NCI-H2227 treated with DMSO at 0.1 percent for 48 hours (cell line): ENCODE results near the gene ETV5.
A peak's percentile ranks its signal among the peaks of the same experiment; 100 is the strongest.

ENCODE experiments used
- DNase-seq: peaks from one replicate; lab custom pipeline; 2025; lab: John Stamatoyannopoulos, UW

The ETV5 gene

DNA sequence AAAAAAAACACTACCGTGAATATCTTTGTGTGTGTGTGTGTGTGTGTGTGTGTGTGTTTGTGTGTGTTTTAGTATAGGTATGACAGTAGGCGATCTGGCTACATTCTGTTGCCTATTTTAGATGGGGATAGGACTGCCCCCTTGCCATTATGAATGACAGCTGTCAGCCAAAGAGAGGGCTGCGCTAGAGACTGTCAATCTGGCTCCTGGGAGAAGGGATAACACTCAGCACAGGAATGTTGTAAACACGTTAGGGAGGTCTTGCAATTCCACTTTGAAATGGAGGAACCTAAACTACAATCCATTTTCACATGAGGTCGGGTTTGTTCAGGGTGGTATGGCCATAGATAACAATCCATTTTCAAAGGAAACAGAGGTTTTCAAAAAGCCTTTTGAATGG, 14.1 kb upstream of the ETV5 start:
- no peak for DNase-seq

DNA sequence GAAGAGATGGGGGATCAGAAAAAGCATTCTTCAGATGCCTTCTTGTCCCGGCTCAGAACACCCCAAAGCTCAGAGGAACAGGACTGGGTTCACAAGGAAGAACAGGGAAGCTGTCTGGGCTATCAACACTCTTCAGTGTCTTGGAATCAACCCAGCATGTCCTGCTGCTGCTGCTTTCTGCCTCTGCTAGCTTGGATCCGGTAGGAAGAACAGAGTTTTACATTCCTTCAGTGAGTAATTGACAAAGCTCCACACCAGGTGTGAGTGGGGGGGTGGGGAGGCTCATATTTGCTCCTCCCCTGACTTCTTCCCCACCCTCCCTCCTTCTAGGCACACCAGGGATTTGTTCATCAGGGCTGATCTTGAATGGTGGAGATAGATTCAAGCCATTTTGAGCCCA, 13.1 kb upstream of the ETV5 start:
- no peak for DNase-seq

DNA sequence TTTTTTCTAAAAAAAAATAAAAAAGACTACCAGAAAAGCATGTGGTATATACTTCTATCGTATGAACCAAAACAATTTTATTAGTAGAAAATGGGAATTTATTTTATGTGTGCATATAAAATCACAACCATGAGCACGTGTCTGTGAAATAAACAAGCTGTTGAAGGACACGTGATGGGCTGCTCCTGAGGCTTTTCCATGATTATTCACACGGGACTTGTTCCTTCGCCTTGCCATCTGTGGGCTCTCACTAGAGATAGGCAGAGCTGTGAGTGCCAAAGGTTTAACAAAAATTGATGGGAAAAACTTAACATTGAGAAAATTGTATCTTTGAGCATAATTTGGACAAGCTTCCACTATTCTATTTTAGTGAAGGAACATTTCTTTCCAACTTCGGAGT, 12.4 kb upstream of the ETV5 start:
- no peak for DNase-seq

DNA sequence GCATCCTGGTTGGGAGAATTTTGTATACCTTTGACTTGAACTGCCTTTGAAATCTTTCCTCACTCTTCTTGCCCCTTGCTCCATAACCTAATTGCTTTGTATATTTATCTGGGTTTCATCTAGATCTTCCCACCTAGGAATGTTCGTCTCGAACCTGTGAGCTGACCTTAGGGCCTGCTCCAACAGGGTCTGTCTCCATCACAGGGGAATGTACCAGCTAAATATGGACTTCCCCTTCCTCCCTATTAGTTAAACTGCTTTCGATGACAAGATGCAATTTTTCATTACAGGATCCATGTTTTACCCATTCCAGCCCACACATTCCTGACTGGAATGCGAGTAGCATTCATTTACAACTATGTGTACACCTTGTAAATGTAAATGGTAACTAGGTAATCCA, 10.6 kb upstream of the ETV5 start:
- DNase-seq: no peak

GRCh38 chr3:186118692-186119091, 9.8 kb upstream of the ETV5 start:
- DNase-seq: no peak

DNA sequence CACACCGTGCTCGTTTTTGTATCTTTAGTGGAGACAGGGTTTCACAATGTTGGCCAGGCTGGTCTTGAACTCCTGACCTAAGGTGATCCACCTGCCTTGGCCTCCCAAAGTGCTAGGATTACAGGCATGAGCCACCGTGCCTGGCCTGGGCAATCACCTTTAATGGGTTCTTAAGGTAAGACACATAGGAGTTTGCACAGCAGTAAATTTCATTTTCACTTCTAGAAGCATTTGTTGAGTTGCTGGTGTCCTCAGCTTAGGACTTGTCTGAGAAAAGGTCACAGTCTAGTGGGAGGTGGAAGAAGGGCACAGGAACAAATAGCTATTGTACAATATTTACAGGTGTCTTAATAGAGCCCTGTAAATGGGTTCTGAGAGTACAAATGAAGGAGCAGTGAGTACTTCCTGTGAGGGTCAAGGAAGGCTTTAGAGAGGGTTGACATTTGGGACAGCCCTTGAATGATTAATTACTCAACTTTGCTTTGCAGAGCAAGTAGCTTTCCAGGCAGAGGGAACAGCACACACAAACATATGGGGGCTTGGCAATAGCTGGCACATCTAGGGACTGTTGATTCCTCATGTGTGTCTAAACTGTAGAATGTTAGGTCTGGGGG, 8.7 kb upstream of the ETV5 start:
- no peak for DNase-seq

DNA sequence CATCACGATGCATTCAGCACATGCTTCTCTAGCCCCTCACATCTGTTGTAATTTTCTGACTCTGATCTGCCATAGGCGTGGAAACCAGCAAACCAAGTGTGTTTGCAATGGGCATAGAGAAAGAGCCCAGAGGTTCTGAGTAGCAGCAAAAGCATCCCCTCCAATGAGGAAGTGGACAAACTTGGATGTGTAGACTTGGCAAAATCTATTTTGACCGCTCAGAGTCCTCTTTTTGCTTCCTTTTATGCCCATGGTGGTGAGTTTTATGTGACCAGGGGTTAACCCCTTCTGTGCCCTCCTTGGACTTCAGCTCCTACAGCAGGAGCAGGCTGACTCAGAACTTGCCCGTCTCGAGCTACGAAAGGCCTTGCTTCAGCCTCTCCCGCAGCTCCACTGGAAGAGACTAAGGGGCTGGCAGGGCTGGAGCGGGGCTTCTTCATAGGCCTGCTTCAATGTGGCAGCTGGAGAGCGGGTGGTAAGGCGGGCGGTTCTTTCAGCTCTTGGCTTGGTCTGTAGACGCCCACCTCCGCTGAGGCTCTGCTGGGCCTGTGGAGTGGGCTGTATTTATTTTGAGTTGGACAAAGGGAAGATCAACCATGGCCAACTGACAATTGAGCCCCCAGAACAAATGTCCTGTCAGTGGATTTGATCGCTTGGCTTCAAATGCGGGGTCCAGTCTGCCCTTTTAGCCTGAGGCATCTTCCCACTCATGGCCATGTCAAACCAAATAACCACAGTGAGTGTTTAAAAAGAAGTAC, 6.5 kb upstream of the ETV5 start:
- DNase-seq: no peak

DNA sequence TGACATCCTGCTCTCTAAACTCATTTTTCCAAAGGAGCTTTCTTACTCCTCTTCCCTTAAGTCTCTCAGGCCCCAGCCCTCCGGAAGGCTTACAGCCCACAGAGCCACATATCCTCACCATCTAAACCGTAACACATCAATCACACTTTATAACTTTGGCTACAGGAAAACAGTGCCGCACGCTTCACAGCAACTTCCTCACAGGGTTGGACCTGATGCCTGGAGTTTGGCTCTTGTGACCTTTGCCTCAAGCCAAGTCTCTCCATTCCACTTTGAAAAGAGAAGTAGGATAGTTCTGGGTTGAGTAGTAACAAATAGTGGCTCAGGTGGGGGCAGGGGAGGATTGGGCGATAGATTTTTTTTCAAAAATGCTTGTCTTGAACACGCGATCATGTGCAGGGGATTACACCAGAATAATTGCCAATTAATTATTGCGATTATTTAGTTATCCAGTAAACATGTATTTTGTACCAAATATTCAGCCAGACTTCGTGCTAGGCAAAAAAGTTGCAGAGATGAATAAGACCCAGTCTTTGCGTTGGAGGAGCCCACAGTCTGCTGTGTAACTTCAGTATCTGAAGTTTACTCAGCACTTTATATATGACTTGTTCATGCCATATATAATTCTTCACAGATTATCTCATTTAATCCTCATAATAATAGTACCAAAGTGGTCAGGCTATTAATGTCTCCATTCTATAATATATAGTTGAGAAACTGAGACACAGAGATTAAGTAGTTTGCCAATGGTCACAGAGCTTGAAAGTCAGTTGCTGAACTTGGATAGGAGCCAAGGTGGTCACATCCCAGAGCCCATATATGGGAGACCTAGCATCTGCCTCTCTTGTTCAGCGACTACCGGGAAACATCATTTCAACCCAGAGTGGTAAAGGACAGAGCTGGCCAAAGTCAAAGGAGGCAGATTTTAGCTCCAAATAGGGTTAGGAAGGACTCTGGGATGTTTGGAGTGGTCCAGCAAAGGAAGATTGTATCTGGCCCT, 2.4 kb upstream of the ETV5 start:
- no peak for DNase-seq

DNA sequence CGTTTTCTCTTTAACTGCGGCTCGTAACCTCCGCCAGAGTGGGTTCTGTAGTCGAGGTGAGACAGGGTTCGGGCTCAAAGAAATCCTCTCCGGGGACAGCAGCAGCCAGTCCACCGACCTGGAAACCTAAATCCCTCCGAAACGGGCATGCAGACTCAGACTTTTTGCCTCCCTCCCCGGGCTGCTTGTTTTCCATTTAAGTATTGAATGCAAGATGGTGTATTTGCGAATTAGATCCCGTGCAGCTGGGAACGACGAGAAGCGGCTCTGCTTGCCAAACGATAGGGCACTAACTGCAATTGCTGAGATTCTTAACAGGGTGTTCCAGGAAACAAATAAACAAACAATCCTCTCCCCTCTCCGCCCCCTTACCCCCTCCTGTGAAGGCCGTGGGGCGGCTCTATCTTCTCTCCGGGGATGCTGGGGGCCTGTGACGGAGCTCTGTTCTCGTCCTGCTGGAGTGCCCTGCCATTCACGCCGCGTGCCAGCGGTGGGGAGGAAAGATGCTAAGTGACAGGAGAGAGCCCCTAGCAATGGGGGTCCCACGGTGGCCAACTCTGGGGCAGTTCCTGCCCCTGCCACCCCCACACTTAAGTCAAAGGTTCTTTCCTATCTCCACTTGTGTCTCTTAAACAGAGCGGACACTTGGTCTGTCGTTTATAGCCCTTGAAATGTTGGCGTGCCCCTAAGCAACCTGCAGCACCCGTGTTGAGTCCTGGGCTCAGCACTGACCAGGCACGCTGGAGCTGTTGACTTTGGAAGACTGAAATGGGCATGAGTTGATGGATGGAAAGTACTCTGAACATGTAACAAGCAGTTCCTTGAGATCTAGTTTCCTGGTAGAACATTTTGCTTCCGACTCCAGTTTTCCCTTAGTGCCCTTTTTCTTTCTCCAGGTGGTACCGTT, 1.3 kb upstream of the ETV5 start:
- DNase-seq: no peak

- DNase-seq: no peak
Measured at GRCh38 chr3:186108106-186108940, 566 bp downstream of the ETV5 start.

GRCh38 chr3:186107215-186108105, 1.4 kb downstream of the ETV5 start:
- peak; percentile 84 for DNase-seq

DNA sequence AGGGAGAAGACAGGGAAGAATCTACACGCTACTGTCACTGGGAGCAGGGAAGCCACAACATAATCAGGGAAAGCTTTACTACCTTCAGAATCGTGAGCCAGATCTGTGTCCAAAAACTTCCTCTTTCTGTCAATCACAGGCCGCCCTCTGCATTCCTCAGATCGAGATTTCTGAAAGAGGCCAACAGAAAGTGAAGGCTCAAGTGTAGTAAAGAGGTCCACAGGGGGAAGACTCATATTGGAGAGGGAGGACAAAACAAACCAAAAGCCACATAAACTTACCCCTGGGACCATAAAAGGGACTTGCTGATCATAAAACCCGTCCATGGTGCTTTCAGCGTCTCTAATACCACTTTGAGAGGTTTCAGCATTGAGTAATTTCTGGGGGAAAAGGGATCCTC, 3.3 kb downstream of the ETV5 start:
- DNase-seq: no peak

DNA sequence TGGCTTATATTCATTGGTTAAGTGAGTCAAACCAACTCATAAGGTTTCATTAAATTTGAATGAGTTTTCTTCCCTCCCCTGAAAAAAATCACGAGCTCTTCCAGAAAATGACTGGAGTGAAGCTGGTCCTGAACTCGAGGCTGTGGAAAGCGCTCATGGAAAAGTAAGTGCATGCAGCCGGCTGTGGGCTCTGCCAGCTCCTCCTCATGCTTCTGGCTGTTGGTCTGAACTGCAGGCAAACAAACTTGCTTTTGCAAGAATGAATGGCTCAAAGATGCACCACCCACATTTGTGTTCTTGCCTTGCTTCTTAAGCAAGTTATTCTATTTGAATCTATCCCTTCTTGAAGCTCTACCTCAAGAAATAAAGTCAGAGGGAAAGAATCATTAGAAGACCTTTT, 6.2 kb downstream of the ETV5 start:
- DNase-seq: no peak

- DNase-seq: no peak
Measured at GRCh38 chr3:186100398-186100797, 8.5 kb downstream of the ETV5 start.

DNA sequence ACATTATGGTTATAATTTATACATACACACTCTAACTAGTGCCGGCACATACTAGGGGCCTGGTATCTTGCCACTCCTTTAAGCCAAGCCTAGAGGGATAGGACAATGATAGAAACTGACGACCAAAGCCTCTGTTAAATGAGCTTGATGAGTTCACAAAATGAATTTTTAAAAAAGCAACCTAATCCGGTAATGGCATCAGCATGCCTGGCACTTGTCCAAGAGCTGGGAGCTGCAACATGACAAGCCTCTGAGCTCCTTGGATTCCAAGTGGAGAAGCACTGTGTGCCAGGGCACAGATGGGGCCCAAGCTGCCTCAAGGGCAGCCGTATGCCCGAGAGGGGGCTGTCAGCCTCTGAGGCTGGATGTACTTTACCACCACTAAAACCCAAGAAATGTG, 9.7 kb downstream of the ETV5 start:
- no peak for DNase-seq

DNA sequence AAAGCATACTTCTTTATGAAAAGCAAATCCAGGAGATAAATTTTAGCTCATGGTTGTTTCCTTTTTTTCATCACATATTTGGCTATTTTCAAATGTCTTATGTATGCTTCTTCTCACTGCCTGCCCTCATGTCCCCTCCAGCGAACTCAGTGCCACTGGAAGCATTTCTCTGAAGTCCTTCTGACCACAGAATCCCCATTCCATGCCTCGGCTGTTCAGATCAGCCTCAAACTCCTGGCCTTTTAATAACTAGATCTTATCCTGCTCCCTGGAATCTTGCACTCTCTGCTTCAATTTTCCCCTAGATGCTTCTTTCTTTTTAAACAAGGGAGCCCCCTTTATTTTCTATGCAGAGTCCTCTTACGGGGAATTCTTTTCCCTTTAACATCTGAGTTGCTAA, 10.1 kb downstream of the ETV5 start:
- no peak for DNase-seq

DNA sequence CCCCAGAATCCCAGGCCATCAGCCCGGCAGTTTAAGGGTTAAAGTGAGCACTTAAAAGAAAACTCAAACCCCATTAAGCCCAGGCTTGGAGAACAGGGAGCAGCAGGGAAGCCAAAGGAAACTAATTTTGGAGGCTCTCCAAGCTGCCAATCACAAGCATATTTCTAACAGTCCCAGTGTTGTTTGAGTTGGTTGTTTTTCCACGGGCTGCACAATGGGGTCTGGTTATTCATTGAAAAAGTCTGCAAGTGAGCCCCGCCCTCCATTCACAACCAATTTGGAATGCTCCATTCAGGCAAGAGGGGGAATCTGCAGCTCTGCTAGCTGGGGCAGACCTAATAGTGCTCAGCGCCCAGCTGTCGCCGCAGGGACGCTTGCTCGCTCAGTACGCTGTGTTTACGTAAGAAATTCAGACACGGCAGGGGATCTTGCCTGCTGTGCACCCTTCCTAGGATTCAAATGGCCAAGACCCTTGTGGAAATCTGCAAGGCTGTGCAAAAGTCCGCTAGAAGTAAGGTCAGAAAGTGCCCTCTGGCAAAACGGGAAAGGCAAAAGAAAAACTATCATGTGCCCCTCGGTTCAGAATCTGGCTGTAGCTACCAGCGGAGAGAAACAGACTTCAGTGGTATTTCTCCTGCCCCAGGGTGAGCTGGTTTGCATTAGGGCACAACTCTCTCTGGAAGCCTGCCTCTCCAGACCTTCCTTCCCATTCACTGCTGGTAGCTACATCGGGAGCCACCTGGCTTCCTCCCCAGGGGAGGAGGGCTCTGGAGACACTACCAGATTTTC, 11.0 kb downstream of the ETV5 start:
- DNase-seq: peak; percentile 93

DNA sequence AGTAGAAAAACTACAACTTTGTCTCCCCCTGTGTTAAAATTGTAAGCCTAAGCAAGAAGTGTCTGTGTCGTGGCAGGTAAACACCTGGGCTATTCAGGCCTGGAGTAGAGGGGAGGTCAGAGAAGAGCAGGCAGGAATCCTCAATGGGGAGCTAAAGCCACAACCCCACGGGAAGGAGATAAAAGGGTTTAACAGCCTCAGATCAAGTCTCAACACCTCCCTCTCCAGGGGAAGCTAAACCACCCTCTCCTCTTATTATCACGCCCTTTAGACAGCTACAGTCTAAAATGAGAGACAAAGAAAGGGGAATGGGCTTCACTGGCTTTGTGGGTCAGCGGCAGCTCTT, 11.6 kb downstream of the ETV5 start:
- DNase-seq: no peak

DNA sequence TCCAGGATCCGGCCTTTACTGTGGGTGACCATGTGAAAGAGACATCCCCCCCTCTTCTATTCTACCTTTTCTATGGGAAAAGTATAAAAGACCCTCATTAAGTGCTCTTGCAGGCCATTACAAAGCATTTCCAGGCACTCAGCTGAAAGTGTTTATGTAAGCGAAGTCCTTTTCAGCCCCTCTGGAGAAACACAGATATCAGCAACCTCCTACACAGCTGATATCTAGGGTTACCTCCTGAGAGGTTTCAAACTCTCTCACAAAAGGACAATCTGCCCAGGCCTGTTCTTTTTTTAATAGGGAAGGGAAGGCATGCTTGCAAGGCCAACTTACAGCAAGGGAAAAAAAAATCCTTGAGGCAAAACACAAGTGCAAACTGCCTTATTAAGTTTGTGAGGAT, 12.6 kb downstream of the ETV5 start:
- no peak for DNase-seq
